Fibroblast of mammary gland (primary cell): ENCODE data around the gene TMCC1.

Experiments used
- DNase-seq: peaks from one replicate; pipeline ENCODE4 v3.0.0-alpha.2; 2010; ENCODE audit warnings: low read depth
- H3K4me3 ChIP-seq: 2 replicates; pipeline ENCODE4 v1.5.1; 2011; ENCODE audit warnings: low read depth, mild to moderate bottlenecking, low read length, moderate library complexity; ENCODE audit not compliant: control insufficient read depth
- TF ChIP-seq, protein P1 (sequence below): conservative IDR thresholded peaks from 2 replicates; pipeline ENCODE4 v1.5.1; 2011; ENCODE audit warnings: low read depth, low read length, inconsistent platforms; ENCODE audit not compliant: control insufficient read depth, insufficient read depth

Gene TMCC1

DNA sequence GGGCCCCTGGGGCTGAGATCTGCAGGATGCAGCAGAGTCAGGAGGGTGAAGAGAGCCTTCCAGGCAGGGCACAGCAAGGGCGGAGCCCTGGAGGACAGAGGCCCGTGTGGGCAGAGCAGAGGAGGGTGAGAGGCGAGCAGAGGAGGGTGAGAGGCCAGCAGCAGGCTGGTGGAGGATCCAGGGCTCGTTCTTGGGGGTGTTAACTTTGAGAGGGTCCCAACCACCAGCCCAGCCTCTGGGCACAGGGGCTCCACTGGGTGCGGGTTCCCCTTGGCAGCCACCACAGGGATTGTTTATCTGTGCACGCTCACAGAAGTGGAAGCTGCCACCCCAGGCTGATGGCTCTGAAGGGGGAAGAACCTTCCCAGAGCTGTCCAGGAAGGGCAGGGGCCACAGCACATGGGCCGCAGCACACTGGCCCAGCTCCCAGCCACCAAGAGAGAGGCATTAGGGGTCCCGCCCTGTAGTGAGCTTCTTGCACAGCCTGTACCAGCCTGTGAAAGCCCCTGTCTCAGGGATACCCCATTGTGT, 277.7 kb downstream of the TMCC1 start:
- DNase-seq, result no peak
- H3K4me3 ChIP-seq, result no peak overlapping the region
- TF ChIP-seq, protein P1, sequence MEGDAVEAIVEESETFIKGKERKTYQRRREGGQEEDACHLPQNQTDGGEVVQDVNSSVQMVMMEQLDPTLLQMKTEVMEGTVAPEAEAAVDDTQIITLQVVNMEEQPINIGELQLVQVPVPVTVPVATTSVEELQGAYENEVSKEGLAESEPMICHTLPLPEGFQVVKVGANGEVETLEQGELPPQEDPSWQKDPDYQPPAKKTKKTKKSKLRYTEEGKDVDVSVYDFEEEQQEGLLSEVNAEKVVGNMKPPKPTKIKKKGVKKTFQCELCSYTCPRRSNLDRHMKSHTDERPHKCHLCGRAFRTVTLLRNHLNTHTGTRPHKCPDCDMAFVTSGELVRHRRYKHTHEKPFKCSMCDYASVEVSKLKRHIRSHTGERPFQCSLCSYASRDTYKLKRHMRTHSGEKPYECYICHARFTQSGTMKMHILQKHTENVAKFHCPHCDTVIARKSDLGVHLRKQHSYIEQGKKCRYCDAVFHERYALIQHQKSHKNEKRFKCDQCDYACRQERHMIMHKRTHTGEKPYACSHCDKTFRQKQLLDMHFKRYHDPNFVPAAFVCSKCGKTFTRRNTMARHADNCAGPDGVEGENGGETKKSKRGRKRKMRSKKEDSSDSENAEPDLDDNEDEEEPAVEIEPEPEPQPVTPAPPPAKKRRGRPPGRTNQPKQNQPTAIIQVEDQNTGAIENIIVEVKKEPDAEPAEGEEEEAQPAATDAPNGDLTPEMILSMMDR, result no peak

DNA sequence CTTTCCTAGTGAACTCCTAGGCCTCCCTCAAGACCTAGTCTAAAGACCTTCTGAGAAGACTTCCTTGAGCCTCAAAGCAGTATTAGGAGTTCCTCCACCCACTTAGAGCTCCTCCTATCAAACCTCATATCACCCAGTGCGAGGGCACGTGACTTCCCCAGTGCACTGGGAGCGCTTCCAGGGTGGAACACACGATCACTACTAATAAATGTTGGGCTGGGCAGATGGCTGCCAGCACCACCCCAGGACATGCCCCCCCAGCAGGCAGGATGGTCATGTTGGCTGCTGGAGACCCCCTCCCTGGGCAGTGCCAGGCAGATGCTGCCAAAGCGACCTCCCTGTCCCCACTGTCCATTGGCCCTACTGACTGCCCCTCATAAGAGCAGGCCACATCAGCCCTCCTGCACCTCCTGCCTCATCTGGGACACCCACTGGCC, 278.6 kb downstream of the TMCC1 start:
- no peak for DNase-seq
- TF ChIP-seq, protein P1, result no peak
- no peak overlapping the region for H3K4me3 ChIP-seq

DNA sequence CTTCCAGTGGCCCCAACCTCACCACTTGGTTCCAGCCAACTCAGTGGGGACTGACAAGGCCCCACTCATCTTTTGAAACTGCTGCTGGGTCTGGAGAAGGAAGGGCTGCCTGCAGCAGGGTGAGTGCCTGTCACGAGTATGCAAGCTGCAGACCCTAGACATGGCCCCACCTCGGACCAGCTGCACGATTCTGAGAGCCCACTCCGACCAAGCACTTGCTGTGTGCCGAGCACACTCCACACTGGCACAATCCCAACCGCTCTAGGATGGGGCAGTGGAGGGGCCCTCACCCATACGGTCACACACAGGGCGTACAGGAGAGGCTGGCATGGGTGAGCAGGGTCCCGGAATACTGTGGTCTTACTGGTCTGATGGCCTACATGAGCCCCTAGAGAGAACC, 279.1 kb downstream of the TMCC1 start:
- H3K4me3 ChIP-seq, result no peak overlapping the region
- TF ChIP-seq, protein P1, result no peak

DNA sequence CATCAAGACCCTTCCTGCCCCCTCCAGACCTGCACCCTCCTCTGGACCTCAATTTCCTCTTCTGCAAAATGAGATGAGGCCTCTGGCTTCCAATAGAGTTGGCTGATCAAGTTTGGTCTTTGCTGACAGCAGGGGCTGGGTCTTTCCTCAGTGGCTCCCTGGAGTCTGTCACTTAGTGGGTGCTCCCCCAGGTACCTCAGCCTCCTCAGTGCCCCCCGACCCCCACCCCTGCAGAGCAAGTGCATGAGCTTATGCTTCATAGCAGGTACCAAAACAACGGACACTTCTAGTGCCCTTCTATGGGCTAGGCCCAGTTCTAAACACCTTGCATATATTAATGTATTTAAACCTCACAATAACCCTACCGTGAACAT, 280.2 kb downstream of the TMCC1 start:
- TF ChIP-seq, protein P1, result no peak
- DNase-seq, result no peak
- H3K4me3 ChIP-seq, result no peak overlapping the region

More for the DNA sequence above, 279.1 kb downstream of the TMCC1 start:
- DNase-seq, result no peak

DNA sequence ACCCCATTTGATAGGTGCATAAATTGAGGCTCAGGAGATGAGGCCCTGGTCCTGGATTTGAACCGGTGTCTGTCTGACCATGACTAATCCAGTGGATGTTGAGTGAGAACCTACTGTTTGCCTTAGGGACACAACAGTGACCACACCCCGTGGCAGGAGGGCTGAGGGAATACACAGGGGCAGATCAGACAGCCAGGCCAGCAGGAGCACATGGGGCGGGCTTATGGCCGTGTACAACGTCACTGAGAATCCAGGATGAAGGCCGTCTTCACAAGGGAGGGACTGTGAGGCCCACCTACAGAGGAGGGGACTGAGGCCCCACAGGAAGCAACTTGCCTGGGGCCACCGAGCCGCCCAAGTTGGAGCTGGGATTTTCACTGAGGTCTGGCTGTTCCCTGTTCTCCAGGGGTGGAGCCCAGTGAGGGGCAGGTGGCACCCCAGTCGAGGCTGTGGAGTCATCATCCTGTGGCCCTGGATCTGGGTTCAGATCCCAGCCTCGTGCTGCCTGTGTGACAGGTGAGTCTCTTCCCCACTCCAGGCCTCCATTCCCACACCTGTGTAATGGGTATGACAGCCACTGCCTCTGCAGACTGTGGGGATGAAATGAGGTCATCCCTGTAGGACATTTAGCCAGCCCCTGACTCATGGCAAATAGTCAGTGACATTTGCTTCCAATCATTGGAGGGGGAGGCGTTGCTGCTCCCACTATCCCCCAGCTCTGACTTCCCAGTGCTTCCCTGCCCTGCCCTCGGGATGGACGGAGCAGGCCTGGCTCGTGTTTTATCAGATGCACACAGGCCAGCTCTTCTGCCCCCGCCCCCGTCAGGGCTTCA, 280.8 kb downstream of the TMCC1 start:
- DNase-seq, result no peak
- TF ChIP-seq, protein P1, result no peak
- no peak overlapping the region for H3K4me3 ChIP-seq

DNA sequence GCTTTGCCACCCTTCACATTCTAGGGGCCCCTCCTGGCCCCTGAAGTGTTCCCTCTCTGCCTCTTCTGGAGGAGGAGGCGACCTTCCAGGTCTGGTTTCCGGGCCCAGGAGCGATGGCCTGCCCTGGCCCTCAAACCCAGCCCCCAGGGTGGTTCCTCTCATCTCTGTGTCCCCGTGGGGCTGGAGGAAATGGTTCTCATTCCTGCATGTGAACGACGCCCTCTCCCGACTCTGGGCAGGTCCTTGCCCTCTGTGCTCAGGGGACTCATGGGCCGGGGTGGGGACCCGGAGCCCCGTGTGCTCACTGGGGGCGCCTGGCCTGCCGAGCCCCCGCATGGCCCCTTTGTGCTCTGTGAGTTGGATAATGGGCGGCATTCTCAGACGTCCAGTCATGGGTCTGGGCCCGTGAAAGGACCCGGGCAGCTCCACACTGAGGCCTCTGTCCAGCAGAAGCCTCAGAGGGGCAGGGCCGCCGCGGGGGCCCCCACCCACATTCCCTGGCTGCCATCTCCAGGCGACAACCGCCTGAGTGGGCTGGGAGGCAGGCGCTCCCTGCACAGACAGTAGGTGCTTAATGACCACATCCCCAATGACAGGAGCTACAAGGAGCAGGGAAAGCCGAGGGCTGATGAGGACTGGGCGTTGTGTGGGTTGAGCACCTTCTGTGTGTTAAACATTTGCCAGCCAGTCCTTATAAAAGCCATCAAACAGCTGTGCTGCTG, 281.5 kb downstream of the TMCC1 start:
- TF ChIP-seq, protein P1, result no peak
- no peak for DNase-seq
- no peak overlapping the region for H3K4me3 ChIP-seq
